Measurements from ENCODE around the gene GOLGA8Q. TPM values are rescaled to one million over a fixed set of nuclear protein-coding genes. Genes with fewer than 3 reads are reported as not detected.
A peak's percentile ranks its signal among the peaks of the same experiment; 100 is the strongest.
"Not testable (repeated sequence)": the region's sequence is repeated elsewhere in the genome, so short reads cannot be mapped to it uniquely, and the experiment has no call there.

Gene GOLGA8Q
- total RNA-seq, 1 donor from 2014 or later, result 1.0 TPM

DNA sequence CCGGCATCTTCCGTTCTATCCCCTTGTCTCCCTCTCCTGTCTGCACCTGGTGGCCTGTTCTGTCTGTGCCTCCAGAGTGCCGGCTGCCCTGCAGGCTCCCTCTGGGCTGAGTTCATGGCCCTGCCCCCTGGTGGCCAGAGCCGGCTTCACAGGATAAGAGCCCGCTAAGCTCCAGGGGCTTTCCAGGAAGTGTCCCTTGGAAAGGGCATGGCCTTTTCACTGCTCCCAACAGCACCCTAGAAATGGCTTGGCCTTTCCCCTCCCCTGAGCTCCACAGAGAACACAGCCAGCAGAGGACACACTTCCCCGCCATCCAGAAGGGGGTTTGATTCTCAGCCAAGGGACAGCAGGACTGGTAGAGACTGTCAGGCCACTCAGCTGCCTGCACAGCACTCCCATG is 15.1 kb downstream of the GOLGA8Q start:
- not testable (repeated sequence) for H3K4me3 Mint-ChIP-seq (ENCODE audit: unreplicated experiment); H3K4me1 Mint-ChIP-seq (ENCODE audit: low read depth)
- peak; percentile 69 for TF ChIP-seq CTCF (IDR thresholded peaks at IDR 0.05)

GRCh38 chr15:30573012-30573491 is 21.2 kb downstream of the GOLGA8Q start:
- not testable (repeated sequence) for H3K4me3 Mint-ChIP-seq (ENCODE audit: unreplicated experiment); H3K4me1 Mint-ChIP-seq (ENCODE audit: low read depth); H3K9me3 Mint-ChIP-seq (ENCODE audit: low read depth); H3K36me3 Mint-ChIP-seq (ENCODE audit: low read depth); DNase-seq (ENCODE audit: low spot score); H3K27me3 Mint-ChIP-seq (ENCODE audit: low read depth); H3K27ac Mint-ChIP-seq (ENCODE audit: unreplicated experiment)

More for the DNA sequence above, 15.1 kb downstream of the GOLGA8Q start:
- H3K27me3 Mint-ChIP-seq (ENCODE audit: low read depth); H3K9me3 Mint-ChIP-seq (ENCODE audit: low read depth); DNase-seq (ENCODE audit: low spot score); H3K36me3 Mint-ChIP-seq (ENCODE audit: low read depth); H3K27ac Mint-ChIP-seq (ENCODE audit: unreplicated experiment): not testable (repeated sequence)

DNA sequence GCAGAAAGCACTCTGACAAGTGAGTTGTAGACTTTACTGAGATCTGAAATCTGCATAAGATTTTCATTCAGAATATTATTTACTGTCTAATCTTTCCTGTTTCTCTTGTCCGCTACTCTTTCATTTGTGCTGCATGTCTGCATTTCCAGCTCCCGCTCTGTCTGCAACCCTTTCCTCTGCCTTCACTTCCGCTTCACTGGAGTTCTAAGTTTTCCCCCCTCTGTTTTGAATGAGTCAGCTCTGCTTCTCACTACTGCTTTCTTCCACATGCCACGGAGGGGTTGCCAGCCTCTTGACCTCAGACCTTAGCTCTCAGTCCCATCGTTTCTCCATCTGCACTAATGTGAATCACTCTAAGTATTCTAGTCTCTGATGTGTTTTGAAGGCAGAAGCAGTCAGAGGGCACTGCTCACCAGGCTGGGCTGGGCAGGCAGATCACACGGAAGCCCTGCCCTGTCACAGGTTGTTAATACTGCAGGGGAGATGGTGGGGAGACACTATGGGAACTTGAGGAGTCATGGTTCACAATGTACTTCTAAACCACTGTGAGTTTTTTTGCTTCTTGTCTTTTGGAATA is 27.6 kb downstream of the GOLGA8Q start:
- H3K27ac Mint-ChIP-seq (ENCODE audit: unreplicated experiment); H3K4me3 Mint-ChIP-seq (ENCODE audit: unreplicated experiment); H3K9me3 Mint-ChIP-seq (ENCODE audit: low read depth); DNase-seq (ENCODE audit: low spot score); H3K27me3 Mint-ChIP-seq (ENCODE audit: low read depth); H3K4me1 Mint-ChIP-seq (ENCODE audit: low read depth); H3K36me3 Mint-ChIP-seq (ENCODE audit: low read depth): not testable (repeated sequence)

- H3K36me3 Mint-ChIP-seq (ENCODE audit: low read depth); H3K9me3 Mint-ChIP-seq (ENCODE audit: low read depth); H3K27ac Mint-ChIP-seq (ENCODE audit: unreplicated experiment); H3K4me1 Mint-ChIP-seq (ENCODE audit: low read depth); H3K4me3 Mint-ChIP-seq (ENCODE audit: unreplicated experiment); H3K27me3 Mint-ChIP-seq (ENCODE audit: low read depth); DNase-seq (ENCODE audit: low spot score): not testable (repeated sequence)
Observed at GRCh38 chr15:30580716-30581115, 28.9 kb downstream of the GOLGA8Q start.

DNA sequence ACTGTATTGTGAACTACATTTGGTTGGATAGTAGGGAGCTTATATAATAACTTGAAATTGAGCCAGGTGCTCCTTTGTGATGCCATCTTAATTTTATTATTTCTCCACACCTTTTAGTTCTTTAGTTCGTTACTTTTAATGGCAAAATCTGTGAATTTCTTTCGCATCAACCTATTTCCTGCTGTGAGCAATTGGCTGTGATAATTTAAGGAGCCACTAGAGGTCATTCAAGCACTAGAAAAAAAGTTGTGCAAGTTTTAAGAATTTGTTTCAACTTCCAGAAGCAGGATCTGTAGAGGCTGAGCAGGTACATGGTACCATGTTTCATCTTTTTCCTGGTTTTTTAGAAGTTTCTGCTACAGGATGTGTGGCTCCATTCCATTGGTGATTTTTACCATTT is 47.1 kb downstream of the GOLGA8Q start:
- not testable (repeated sequence) for H3K9me3 Mint-ChIP-seq (ENCODE audit: low read depth); DNase-seq (ENCODE audit: low spot score); H3K4me3 Mint-ChIP-seq (ENCODE audit: unreplicated experiment); H3K27ac Mint-ChIP-seq (ENCODE audit: unreplicated experiment); H3K4me1 Mint-ChIP-seq (ENCODE audit: low read depth); H3K36me3 Mint-ChIP-seq (ENCODE audit: low read depth); H3K27me3 Mint-ChIP-seq (ENCODE audit: low read depth)
- TF ChIP-seq CTCF (IDR thresholded peaks at IDR 0.05), result peak; percentile 66

GRCh38 chr15:30603796-30604195 is 51.9 kb downstream of the GOLGA8Q start, which contains the start of gene GOLGA8H:
TSS of gene GOLGA8H (plus strand) at chr15:30604028. CDS start at chr15:30604126, 98 bp downstream.
- not testable (repeated sequence) for H3K9me3 Mint-ChIP-seq (ENCODE audit: low read depth); H3K4me3 Mint-ChIP-seq (ENCODE audit: unreplicated experiment); H3K27me3 Mint-ChIP-seq (ENCODE audit: low read depth); H3K27ac Mint-ChIP-seq (ENCODE audit: unreplicated experiment); H3K4me1 Mint-ChIP-seq (ENCODE audit: low read depth); H3K36me3 Mint-ChIP-seq (ENCODE audit: low read depth); DNase-seq (ENCODE audit: low spot score)

Other genes starting within 250 kb of the GOLGA8Q start
- gene CHRFAM7A, start 158.5 kb upstream of the GOLGA8Q start, total RNA-seq, result 1.2 to 5.3 TPM (median 4.4 TPM) in 3 replicates
- gene GOLGA8R, start 137.8 kb upstream of the GOLGA8Q start, total RNA-seq, result 3.4 to 8.5 TPM (median 4.4 TPM) in 3 replicates
- 1.1 to 1.8 TPM (median 1.4 TPM) in 3 replicates for gene GOLGA8H, start 52.0 kb downstream of the GOLGA8Q start, total RNA-seq